ENCODE results near the gene SLC34A3. TPM values are rescaled to one million over a fixed set of nuclear protein-coding genes. Genes with fewer than 3 reads are reported as not detected.
"Not testable (repeated sequence)": the region's sequence is repeated elsewhere in the genome, so short reads cannot be mapped to it uniquely, and the experiment has no call there.

The SLC34A3 gene
- total RNA-seq, 1 donor from 2014 or later: 0.25 TPM

DNA sequence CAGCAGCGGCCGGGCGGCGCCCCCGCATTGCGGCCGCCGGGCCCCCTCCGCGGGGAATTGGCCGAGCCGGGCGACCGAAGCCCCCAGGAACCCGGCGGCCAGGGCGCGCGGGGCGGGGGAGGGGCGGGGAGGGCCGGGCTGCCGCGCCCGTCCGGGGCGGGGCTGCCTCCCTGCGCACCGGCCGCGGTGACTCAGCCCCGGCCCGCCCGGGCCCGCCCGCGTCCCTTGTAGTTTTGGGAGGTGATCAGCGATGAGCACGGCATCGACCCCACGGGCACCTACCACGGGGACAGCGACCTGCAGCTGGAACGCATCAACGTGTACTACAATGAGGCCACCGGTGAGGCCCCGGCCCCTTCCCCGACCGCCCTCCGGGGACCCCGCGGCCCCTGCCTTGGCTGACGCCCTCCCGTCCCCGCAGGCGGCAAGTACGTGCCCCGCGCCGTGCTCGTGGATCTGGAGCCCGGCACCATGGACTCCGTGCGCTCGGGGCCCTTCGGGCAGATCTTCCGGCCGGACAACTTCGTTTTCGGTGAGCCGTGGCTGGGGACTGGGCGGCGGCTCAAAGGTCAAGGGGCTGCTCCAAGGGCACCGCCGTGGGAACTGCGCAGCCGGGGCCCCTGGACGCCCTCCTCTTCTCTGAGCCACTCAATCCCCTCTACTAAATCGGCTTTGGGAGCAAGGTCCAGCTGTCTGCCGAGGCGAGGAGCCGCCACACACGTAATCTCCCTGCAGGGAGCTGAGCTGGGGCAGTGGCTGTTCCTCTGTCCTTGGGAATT, 11.0 kb downstream of the SLC34A3 start:
- TF ChIP-seq, protein P1, sequence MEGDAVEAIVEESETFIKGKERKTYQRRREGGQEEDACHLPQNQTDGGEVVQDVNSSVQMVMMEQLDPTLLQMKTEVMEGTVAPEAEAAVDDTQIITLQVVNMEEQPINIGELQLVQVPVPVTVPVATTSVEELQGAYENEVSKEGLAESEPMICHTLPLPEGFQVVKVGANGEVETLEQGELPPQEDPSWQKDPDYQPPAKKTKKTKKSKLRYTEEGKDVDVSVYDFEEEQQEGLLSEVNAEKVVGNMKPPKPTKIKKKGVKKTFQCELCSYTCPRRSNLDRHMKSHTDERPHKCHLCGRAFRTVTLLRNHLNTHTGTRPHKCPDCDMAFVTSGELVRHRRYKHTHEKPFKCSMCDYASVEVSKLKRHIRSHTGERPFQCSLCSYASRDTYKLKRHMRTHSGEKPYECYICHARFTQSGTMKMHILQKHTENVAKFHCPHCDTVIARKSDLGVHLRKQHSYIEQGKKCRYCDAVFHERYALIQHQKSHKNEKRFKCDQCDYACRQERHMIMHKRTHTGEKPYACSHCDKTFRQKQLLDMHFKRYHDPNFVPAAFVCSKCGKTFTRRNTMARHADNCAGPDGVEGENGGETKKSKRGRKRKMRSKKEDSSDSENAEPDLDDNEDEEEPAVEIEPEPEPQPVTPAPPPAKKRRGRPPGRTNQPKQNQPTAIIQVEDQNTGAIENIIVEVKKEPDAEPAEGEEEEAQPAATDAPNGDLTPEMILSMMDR (IDR thresholded peaks at IDR 0.05; ENCODE audit: insufficient read depth, low read length, poor library complexity, severe bottlenecking): no peak
- peaks cover 10% of the 10 kb centered on the region for H3K36me3 ChIP-seq (ENCODE audit: control insufficient read depth, insufficient read depth, low read length)
- DNase-seq (ENCODE audit: low read depth): no peak
- peaks cover 4% of the 10 kb centered on the region for H3K27me3 ChIP-seq (ENCODE audit: control insufficient read depth, insufficient read depth, low read length)
- peak overlapping the region; percentile 96 for H3K4me3 ChIP-seq (ENCODE audit: low read depth, low read length)

- peak overlapping the region; percentile 96 for H3K4me3 ChIP-seq (ENCODE audit: low read depth, low read length)
- peaks cover 4% of the 10 kb centered on the region for H3K27me3 ChIP-seq (ENCODE audit: control insufficient read depth, insufficient read depth, low read length)
- TF ChIP-seq, protein P1 (IDR thresholded peaks at IDR 0.05; ENCODE audit: insufficient read depth, low read length, poor library complexity, severe bottlenecking): no peak
- peaks cover 10% of the 10 kb centered on the region for H3K36me3 ChIP-seq (ENCODE audit: control insufficient read depth, insufficient read depth, low read length)
- DNase-seq (ENCODE audit: low read depth): no peak
These were observed 11.8 kb downstream of the SLC34A3 start for GRCh38 chr9:137242269-137243203.

DNA sequence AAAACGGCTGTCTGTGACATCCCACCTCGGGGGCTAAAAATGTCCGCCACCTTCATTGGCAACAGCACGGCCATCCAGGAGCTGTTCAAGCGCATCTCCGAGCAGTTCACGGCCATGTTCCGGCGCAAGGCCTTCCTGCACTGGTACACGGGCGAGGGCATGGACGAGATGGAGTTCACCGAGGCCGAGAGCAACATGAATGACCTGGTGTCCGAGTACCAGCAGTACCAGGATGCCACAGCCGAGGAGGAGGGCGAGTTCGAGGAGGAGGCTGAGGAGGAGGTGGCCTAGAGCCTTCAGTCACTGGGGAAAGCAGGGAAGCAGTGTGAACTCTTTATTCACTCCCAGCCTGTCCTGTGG, 12.5 kb downstream of the SLC34A3 start:
- not testable (repeated sequence) for DNase-seq (ENCODE audit: low read depth); H3K27me3 ChIP-seq (ENCODE audit: control insufficient read depth, insufficient read depth, low read length); H3K4me3 ChIP-seq (ENCODE audit: low read depth, low read length)
- H3K36me3 ChIP-seq (ENCODE audit: control insufficient read depth, insufficient read depth, low read length): peaks cover 10% of the 10 kb centered on the region

GRCh38 chr9:137243626-137244485, 13.2 kb downstream of the SLC34A3 start:
- Histone ChIP-seq H3K36me3 (ENCODE audit: control insufficient read depth, insufficient read depth, low read length) (peaks cover 10% of the 10 kb centered on the region), H3K4me3 (ENCODE audit: low read depth, low read length) (no peak overlapping the region), H3K27me3 (ENCODE audit: control insufficient read depth, insufficient read depth, low read length) (peaks cover 4% of the 10 kb centered on the region)
- DNase-seq (ENCODE audit: low read depth): no peak
- TF ChIP-seq, protein P1 (IDR thresholded peaks at IDR 0.05; ENCODE audit: insufficient read depth, low read length, poor library complexity, severe bottlenecking): no peak

- H3K36me3 ChIP-seq (ENCODE audit: control insufficient read depth, insufficient read depth, low read length): peaks cover 10% of the 10 kb centered on the region
- H3K4me3 ChIP-seq (ENCODE audit: low read depth, low read length): no peak overlapping the region
- peaks cover 4% of the 10 kb centered on the region for H3K27me3 ChIP-seq (ENCODE audit: control insufficient read depth, insufficient read depth, low read length)
- TF ChIP-seq, protein P1 (IDR thresholded peaks at IDR 0.05; ENCODE audit: insufficient read depth, low read length, poor library complexity, severe bottlenecking): peak; percentile 22
- no peak for DNase-seq (ENCODE audit: low read depth)
These were observed 14.1 kb downstream of the SLC34A3 start for GRCh38 chr9:137244486-137245449.
